GM18508 (cell line): Measurements from ENCODE around the gene RASSF3.
"Not testable (repeated sequence)": the region's sequence is repeated elsewhere in the genome, so short reads cannot be mapped to it uniquely, and the experiment has no call there.

ENCODE experiments used
- ATAC-seq: cut with Tn5 transposase; IDR thresholded peaks from one replicate; pipeline ENCODE4 v1.9.1; 2021; ENCODE audit warnings: moderate number of reproducible peaks; ENCODE audit not compliant: insufficient read depth, unreplicated experiment

RASSF3 gene

DNA sequence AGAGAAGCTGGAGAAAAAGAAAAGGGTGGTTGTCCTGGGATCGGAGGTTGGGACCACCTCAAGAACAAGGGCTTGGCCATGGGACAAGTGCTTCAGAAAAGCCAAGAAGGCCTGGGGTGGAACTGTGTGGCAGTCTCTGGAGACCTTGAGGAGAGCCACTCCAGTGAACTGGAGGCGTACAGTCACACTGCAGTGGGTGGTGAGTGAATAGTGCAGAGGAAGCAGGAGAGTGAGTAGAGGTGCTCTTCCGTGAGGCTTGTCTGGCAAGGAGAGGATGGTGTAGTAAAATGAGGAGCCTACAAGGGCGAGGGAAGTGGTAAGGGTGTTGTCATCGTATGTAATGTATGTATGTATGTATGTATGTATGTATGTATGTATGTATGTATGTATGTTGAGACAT lies 20.9 kb downstream of the RASSF3 start:
- no peak for ATAC-seq

DNA sequence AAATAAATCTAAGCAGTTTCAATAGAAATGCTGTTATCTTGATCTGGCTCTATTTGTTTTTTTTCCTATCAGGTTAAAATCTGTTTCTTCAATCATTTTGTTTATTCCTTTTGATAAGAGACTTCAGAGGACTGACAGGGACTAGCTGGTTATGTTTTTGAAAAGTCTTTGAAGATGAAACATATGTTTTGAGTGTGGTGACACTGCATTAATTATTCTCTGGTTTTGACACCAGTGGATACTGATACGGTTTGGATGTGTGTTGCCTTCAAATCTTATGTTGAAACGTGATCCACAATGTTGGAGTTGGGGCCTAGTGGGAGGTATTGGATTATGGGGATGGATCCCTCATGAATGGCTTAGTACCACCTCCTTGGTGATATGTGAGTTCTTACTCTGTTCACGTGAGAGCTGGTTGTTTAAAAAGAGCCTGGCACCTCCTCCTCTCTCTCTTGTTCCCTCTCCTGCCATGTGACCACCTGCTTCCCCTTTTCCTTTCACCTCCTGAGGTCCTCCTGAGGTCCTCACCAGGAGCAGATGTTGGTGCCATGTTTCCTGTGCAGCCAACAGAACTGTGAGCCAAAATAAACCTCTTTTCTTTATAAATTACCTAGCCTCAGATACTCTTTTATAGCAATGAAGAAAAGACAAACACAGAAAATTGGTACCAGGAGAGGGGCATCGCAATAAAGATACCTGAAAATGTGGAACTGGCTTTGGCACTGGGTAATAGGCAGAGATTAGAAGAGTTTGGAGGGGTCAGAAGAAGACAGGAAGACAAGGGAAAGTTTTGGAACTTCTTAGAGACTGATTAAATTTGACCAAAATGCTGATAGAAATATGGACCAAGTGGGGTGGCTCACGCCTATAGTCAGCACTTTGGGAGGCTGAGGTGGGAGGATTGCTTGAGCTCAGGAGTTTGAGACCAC lies 23.0 kb downstream of the RASSF3 start:
- ATAC-seq = no peak

DNA sequence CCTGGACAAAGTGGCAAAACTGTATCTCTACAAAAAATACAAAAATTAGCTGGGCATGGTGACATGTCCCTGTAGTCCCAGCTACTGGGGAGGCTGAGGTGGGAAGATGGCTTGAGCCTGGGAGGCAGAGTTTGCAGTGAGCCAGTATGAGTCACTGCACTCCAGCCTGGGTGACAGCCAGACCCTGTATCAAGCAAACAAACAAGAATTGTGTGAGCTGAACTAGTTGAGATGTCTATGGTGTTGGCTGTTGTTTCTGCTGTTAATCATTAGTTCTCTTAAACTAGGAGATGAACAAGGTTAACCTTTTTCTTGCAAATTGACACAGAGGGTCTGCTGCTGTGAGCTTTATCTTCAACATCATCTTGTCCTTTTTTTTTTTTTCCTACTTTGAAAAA lies 23.6 kb downstream of the RASSF3 start:
- no peak for ATAC-seq

DNA sequence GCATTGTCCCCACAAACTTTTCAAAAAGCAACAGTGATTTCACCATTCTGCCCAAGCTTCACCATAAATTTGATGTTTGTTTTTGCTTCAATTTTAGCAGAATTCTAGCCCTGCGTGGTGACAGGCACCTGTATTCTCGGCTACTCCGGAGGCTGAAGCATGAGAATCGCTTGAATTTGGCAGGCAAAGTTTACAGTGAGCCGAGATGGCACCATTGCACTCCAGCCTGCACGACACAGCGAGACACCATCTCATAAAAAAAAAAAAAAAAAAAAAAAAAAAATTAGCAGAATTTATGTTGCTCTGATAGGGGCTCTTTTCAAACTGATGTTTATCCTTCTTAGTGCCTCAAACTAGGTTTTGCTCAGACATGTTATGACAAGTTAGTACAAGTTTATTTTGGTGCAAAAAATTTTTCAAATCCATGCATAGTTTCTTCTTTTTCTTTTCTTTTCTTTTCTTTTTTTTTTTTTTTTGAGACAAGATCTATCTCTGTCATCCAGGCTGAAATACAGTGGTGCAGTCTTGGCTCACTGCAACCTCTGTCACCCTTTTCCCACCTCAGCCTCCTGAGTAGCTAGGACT lies 24.3 kb downstream of the RASSF3 start:
- no peak for ATAC-seq

DNA sequence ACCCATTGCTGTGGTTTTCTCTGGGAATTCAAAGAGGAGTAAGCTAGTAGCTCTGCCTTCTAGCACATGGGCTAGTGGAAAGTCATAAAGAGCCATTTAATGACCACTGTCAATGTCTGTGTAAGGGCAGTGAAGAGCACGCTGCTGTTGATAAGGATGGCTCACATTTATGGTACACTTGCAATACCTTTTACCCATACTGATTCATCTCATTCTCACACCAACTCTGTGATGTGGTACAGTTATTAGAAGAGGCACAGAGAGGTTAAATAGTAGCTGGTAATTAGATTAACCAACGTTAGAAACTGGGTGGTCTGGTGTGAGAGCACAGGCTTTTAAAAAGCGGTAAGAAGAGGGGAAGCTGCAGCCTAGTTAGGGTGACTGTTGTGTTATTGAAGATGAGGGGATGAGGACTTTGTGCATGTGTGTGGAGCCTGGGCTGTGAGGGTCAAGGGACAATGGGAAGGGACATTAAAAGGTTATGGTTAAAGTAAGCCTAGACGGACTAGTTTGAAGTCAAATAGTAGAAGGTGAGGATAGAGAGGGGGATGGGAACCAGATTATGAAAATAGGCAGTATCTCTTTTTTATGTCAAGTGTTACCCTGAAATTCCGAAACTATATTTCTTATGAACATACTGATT lies 25.2 kb downstream of the RASSF3 start:
- no peak for ATAC-seq

DNA sequence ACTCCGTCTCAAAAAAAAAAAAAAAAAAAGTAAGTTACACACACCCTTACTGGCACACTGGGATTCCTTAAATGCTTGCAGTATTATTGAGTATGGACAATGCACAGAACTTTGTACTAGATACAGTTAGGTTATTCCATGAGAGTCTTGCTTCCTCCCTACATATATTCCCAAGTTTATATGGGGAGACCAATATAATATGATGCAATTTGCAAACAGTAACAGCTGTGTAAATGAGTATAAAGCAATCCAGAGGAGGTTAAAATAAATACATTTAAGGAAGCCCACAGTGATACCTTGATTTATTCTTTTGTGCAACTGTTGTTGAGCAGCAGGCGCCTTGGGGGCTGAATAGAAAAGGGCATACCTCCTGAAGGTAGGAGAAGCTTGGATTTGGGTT lies 26.6 kb downstream of the RASSF3 start:
- no peak for ATAC-seq

DNA sequence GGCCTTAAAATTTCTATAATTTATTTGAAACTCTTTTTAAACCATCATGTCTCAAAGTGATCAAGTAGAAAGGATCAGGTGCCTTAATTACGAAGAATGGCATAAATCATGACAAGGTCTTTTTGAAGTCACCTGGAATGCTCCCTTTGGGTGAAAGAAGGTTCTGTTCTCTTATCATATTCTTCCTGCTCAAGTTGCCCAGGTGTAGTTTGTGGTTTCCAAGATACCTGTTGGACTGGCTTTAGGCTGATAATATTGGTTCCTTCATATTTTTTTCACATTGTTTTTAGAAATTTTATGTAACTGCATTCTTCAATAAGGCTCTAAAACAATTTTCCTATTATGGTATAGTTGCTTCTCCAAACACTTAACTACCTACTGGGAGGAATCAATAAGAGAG lies 29.2 kb downstream of the RASSF3 start:
- ATAC-seq = no peak

DNA sequence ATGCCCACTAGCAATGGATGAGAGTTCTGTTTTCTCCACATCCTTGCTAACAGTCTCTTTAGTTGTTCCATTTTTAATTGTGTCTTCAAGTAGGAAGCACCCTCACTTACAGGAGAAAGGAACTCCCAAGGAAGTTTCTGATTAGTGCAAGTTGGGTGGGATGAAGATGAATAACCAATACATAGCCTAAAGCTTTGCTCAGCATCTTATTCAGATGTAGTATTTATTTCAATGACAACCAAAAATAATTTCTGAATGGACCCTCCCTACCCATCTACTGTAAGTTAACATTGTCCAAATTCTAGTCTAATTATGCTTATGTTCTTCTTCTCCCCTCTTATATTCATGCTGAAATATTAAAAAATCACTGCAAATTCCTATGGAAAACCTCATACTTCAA lies 36.0 kb downstream of the RASSF3 start:
- ATAC-seq = no peak

DNA sequence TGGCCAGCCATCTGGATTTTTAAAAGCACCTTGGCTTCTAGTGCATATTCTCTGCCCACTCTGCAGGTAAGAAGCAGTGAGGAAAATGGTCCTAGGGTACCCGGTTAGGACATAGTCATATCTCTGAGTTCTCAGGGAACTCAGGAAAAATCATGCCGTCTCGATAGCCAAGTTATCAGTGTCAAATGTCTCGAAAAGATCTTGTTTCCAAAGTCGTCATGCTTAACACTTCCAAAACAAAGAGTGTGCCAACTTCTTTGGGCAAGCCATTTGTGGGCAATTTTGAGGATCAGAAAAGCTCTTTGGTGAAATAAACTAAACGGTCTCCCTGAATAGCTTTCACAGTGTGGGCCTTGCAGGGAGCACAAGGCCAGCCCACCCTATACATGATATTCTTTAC lies 39.2 kb downstream of the RASSF3 start:
- no peak for ATAC-seq

DNA sequence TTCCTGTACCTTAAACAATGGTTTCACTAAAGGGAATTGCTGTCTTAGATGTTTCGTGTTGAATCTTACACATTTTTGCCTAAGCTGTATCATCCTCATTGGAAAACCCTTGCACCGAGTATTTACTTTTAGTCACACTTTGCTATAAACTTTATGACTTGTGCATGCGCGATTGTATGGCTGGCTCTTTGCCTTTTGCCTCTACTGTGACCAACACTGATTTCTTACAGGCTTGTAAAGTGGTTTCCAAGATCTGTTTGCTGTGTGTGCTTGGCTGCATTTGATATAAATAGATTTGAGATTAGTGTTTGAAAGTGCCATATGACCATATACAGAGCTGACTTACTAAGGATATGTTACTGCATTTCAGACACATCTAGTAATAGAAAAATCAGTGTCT lies 40.5 kb downstream of the RASSF3 start:
- ATAC-seq = no peak

DNA sequence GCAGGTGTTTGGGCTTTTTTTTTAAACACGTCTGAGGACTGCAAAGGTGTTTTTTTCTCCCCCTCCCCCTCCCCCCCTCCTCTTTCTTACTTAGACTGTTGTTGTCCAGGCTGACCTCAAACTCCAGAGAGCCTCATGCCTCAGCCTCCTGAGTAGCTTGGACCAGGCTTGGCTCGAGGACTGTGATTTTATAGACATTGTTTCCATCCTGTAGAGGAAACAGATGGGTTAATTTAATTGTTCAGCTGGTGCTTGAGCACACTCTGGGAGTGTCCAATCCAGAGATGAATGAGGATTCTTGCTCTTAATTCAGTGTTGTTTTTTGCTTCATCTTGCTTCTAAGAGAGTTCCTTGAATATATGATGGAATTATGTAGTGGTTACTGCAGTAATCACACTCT lies 42.1 kb downstream of the RASSF3 start:
- no peak for ATAC-seq

DNA sequence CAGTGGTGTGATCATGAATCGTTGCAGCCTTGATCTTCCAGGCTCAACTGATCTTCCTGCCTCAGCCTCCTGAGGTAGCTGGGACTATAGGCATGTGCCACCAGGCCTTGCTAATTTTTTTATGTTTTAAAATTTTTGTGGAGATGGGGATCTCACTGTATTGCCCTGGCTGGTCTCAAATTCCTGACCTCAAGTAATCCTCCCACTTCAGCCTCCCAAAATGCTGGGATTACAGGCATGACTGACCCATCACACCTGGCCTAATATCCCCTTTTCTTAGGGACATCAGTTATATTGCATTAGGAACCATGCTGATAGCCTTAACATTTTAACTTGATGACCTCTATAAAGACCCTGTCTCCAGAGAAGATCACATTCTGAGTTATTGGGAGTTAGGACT lies 42.8 kb downstream of the RASSF3 start:
- ATAC-seq = no peak

DNA sequence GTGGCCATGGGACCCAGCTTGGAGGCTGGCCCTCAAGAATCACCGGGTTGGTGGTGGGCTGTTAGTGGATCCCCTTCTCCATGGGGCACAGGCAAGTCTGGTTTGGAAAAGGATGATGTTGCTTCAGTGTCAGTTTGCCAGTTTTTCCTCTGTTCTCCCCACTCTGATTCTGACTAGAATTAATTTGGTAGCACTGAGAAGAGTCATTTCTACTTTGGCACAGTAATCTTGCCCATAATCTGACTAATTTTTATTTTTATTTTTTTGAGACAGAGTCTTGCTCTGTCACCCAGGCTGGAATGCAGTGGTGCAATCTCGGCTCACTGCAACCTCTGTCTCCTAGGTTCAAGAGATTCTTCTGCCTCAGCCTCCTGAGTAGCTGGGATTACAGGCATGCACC lies 43.6 kb downstream of the RASSF3 start:
- not testable (repeated sequence) for ATAC-seq

DNA sequence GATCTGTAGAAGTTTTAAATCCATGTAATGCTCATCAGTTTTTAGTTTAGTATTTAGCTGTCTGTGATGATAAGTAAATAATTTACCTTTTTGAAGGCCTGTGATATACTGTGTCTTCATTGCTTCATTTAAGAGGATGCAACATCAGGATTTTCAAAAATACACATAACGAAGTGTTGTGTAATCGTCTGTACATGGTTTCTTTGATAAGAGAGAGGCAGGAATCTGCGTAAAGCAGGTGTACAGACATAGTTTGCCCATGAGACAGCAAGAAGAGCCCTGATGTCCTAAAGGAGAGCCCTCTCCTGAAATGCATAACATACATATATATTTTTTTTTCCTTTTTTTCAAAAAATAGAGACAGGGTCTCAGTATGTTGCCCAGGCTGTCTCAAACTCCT lies 44.8 kb downstream of the RASSF3 start:
- no peak for ATAC-seq

DNA sequence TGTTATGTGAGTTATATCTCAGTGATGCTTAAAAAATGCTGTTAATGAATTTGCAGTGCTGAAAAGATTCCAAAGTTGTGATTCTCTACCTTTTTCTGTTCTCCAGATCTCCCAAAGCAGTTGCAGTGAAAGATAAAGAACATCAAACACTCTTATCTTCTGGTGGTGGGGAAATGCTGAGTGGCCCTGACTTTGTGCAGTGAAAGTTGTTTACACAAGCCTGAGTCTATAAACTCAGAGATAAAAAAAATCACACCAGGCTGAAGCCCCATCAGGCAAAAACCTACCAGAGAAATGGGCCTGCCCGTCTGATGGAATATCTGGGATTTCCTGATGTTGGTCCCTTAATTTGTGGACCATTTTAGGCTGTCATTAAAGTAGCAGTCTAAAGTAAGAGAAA lies 46.1 kb downstream of the RASSF3 start:
- no peak for ATAC-seq

DNA sequence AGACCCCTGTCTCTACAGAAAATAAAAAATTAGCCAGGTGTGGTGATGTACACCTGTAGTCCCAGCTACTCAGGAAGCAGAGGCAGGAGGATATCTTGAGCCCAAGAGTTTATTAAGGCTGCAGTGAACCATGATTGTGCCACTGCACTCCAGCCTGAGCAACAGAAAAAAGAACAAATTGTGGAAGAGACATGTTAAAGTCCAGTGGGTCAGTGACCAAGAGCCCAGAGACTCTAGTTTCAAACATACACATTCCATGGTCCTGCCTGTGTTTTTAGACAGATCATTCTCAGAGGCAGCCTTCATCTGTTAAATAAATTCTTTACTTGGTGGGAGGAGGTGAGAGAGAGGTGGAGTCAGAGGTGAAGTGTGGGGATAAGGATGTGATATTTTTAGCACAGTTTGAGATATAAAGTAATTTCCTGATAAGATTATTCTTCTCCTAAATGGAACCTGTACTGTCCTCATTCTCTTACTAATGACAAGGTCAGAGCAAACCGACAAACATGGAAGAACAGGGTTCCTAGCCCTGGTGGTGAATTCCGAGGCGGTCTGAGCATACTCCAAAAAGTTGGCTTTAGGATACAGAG lies 48.7 kb downstream of the RASSF3 start:
- no peak for ATAC-seq

DNA sequence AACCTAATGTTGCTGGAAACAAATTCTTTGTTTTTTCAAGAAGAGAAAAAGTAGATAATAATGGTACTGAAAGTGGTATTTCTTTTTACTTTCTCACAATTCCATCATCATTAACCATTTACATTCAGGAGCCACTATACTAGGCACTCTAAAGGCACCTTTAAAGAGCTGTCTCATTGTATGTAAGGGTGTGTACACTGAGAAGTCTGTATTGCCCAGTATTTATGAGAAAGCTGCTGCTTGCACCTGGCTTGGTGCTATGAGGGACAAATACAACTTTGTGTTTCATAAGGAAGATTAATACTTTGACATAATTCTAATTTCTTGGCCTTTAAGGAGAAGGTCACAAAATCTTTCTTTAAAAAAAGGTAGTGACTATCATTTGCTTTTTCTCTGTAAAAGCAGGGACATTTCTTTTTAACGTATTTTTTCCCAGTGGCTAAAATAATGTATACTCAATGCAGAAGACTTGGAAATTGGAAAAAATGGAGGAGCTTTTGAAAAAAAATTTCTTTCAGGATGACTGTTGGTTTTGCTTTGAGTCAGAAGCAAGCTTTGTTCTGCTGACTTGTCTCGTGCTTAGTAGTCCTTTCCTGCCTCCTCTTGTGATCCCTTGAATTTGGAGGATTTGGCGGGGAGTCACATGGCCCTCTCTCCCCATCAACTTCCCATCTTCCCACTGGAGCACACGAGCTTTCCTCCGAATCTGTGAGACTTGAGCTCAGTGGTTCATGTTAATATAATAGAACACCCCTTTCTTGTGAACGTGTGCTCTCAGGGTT lies 50.1 kb downstream of the RASSF3 start:
- no peak for ATAC-seq

DNA sequence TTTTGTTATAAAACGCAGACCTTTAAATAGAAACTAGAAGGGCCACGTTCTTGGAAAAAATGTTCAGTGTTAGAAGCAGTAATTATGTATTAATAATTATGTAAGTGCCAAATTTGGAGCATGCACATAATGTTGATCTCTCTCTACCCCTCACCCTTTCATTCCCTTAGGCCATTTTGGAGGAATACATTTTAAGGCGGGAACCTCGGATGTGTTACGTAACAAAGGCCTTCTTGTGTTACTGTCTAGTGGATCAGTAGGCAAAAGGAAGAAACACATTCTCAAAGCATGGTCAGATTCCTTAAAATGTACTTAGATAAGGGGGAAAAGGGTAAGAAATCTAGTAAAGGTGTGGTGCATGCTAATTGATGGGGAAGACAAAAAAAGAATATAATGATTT lies 52.7 kb downstream of the RASSF3 start:
- no peak for ATAC-seq

DNA sequence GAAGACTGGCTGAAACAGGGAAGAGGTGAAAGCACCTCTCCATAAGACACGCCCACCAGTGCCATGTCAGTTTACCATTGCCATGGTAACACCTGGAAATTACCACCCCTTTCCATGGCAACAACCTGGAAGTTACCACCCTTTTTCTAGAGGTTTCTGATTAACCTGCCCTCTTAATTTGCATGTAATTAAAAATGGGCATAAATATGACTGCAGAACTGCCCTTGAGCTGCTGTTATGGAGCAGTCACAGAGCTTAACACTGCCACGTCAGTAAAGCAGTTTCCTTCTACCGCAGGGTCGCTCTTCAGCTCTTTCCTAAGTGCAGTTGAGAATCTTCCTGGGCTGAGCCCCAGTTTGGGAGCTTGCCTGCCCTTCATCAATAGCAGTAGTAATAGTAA lies 55.2 kb downstream of the RASSF3 start:
- no peak for ATAC-seq
